Colonic mucosa (tissue), 4 donors: ENCODE data around the gene DIPK1B. TPM values are rescaled to one million over a fixed set of nuclear protein-coding genes. Genes with fewer than 3 reads are reported as not detected.

ENCODE experiments used
- DNase-seq: peaks from one replicate; pipeline ENCODE4 v3.0.0-alpha.2; 2020
- H3K27ac ChIP-seq: fragments of 200-600 bp; one replicate; pipeline ENCODE4 v1.8.0; 2021
- H3K27me3 ChIP-seq: fragments of 200-600 bp; one replicate; pipeline ENCODE4 v1.8.0; 2021
- H3K36me3 ChIP-seq: fragments of 200-600 bp; one replicate; pipeline ENCODE4 v1.8.0; 2021
- H3K4me1 ChIP-seq: fragments of 200-600 bp; one replicate; pipeline ENCODE4 v1.8.0; 2021; ENCODE audit warnings: mild to moderate bottlenecking
- H3K4me3 ChIP-seq: fragments of 200-600 bp; one replicate; pipeline ENCODE4 v1.8.0; 2021
- H3K9ac ChIP-seq, 2 donors: one replicate each; pipeline ENCODE4 v1.7.0; 2013; ENCODE audit warnings: control low read depth in 2 of 2, low read depth in 2 of 2, low read length in 2 of 2
- H3K9me3 ChIP-seq: fragments of 200-600 bp; one replicate; pipeline ENCODE4 v1.8.0; 2021
- CTCF ChIP-seq: fragments of 200-600 bp; IDR thresholded peaks from one replicate; pipeline ENCODE4 v1.8.0; 2022; ENCODE audit warnings: antibody characterized with exemption, mild to moderate bottlenecking
- intact Hi-C: fragments of 100-400 bp; cut with DNase I; formaldehyde crosslinking; loops from one replicate; pipeline ENCODE4 v1.14.1; 2022
- total RNA-seq, 2 donors: library from RNA; stranded (reverse); fragmentation: NEBNext Ultra II Directional in 1 of 2; extraction: Animal tissue kit (Norgen Biotek cat#: 25700) in 1 of 2; gene quantifications; one replicate each; pipeline ENCODE4 v1.2.1, GENCODE V29; 2021
- donor health status: healthy.
- donor health status: DM: no; HTN: no; CAD: no.
- donor health status: DM: no; HTN: no; CAD: no.

DIPK1B gene
- total RNA-seq, 2 donors from 2014 or later, result 0.82 to 2.8 TPM

- TF ChIP-seq CTCF, result no peak
- Histone ChIP-seq H3K4me3 (no peak overlapping the region), H3K4me1 (peaks cover 10% of the 10 kb centered on the region), H3K27me3 (no peaks in the 10 kb centered on the region), H3K9me3 (no peaks in the 10 kb centered on the region), H3K9ac (no peak overlapping the region), H3K27ac (no peak overlapping the region), H3K36me3 (peaks cover 6% of the 10 kb centered on the region)
- DNase-seq, result no peak
- intact Hi-C loops, result no loop called here
Measured at GRCh38 chr9:136722093-136722968, 10.0 kb downstream of the DIPK1B start.

GRCh38 chr9:136722969-136723356 is 10.6 kb downstream of the DIPK1B start:
- Histone ChIP-seq H3K27ac (no peak overlapping the region), H3K27me3 (no peaks in the 10 kb centered on the region), H3K9me3 (no peaks in the 10 kb centered on the region), H3K4me3 (no peak overlapping the region), H3K36me3 (peaks cover 6% of the 10 kb centered on the region), H3K4me1 (peaks cover 10% of the 10 kb centered on the region), H3K9ac (no peak overlapping the region)
- intact Hi-C loops, result no loop called here
- no peak for TF ChIP-seq CTCF
- DNase-seq, result no peak

GRCh38 chr9:136723362-136723976 is 11.1 kb downstream of the DIPK1B start:
- no peaks in the 10 kb centered on the region for H3K27me3 ChIP-seq
- H3K36me3 ChIP-seq, result peaks cover 6% of the 10 kb centered on the region
- no peak overlapping the region for H3K27ac ChIP-seq
- H3K9me3 ChIP-seq, result no peaks in the 10 kb centered on the region
- intact Hi-C loops, result no loop called here
- no peak for TF ChIP-seq CTCF
- no peak for DNase-seq
- peaks cover 10% of the 10 kb centered on the region for H3K4me1 ChIP-seq
- peak overlapping the region in 1 of 2 donors; percentile 12 for H3K9ac ChIP-seq
- H3K4me3 ChIP-seq, result no peak overlapping the region

GRCh38 chr9:136723989-136724388 is 11.6 kb downstream of the DIPK1B start:
- H3K9me3 ChIP-seq, result no peaks in the 10 kb centered on the region
- no peak for TF ChIP-seq CTCF
- H3K36me3 ChIP-seq, result peaks cover 6% of the 10 kb centered on the region
- no peaks in the 10 kb centered on the region for H3K27me3 ChIP-seq
- no peak for DNase-seq
- no peak overlapping the region for H3K4me3 ChIP-seq
- H3K27ac ChIP-seq, result no peak overlapping the region
- peak overlapping the region in 1 of 2 donors; percentile 12 for H3K9ac ChIP-seq
- H3K4me1 ChIP-seq, result peaks cover 10% of the 10 kb centered on the region
- intact Hi-C loops, result no loop called here

- TF ChIP-seq CTCF, result no peak
- no peak for DNase-seq
- Histone ChIP-seq H3K9me3 (no peaks in the 10 kb centered on the region), H3K36me3 (peaks cover 6% of the 10 kb centered on the region), H3K4me1 (peaks cover 10% of the 10 kb centered on the region), H3K4me3 (no peak overlapping the region), H3K27ac (no peak overlapping the region), H3K9ac (no peak overlapping the region), H3K27me3 (no peaks in the 10 kb centered on the region)
- intact Hi-C loops, result no loop called here
Measured at GRCh38 chr9:136724772-136725171, 12.4 kb downstream of the DIPK1B start.
